Suprapubic skin (tissue), 4 donors: ENCODE data around the gene MRPS15. TPM values are rescaled to one million over a fixed set of nuclear protein-coding genes. Genes with fewer than 3 reads are reported as not detected.
A peak's percentile ranks its signal among the peaks of the same experiment; 100 is the strongest.
"Not testable (repeated sequence)": the region's sequence is repeated elsewhere in the genome, so short reads cannot be mapped to it uniquely, and the experiment has no call there.

Source experiments
- DNase-seq, 2 donors: peaks; one replicate each; pipeline ENCODE4 v3.0.0-alpha.2; 2019; ENCODE audit warnings: low spot score in 2 of 2
- H3K27ac ChIP-seq: fragments of 200-600 bp; sonication (generic); one replicate; pipeline ENCODE4 v1.5.1; 2019
- H3K27me3 ChIP-seq: fragments of 200-600 bp; sonication (generic); one replicate; pipeline ENCODE4 v1.5.1; 2019
- H3K36me3 ChIP-seq: fragments of 200-600 bp; sonication (generic); one replicate; pipeline ENCODE4 v1.5.1; 2019
- H3K4me1 ChIP-seq: fragments of 200-600 bp; sonication (generic); one replicate; pipeline ENCODE4 v1.5.1; 2019
- H3K4me3 ChIP-seq: fragments of 200-600 bp; sonication (generic); one replicate; pipeline ENCODE4 v1.5.1; 2019; ENCODE audit warnings: mild to moderate bottlenecking
- H3K9me3 ChIP-seq: fragments of 200-600 bp; sonication (generic); one replicate; pipeline ENCODE4 v1.5.1; 2019
- EP300 ChIP-seq: sonication (generic); formaldehyde crosslinking; IDR thresholded peaks from one replicate; pipeline ENCODE4 v1.6.1; 2017; ENCODE audit warnings: antibody characterized with exemption
- POLR2A ChIP-seq, 2 donors: fragments of 450-650 bp; IDR thresholded peaks; one replicate each; pipeline ENCODE4 v1.6.1; 2017; ENCODE audit warnings: antibody characterized with exemption in 2 of 2, mild to moderate bottlenecking in 2 of 2, moderate library complexity in 2 of 2
- POLR2AphosphoS5 ChIP-seq, 3 donors: sonication (generic); formaldehyde crosslinking; IDR thresholded peaks; one replicate each; pipeline ENCODE4 v1.6.1; 2017; ENCODE audit warnings: antibody characterized with exemption in 3 of 3
- WGBS: methylation state at CpG from one replicate; pipeline ENCODE4 v1.1.5; 2018; 5-methylcytosine and 5-hydroxymethylcytosine counted together
- total RNA-seq, 4 donors: library from RNA; depleted of rRNA; stranded (reverse); fragments of >200 nt; gene quantifications; one replicate each; pipeline ENCODE4 v1.1.0, GENCODE V29; 2016
- TF ChIP-seq, protein P1 (sequence below), 2 donors: fragments of 200-600 bp in 1 of 2; fragments of 450-650 bp in 1 of 2; sonication (generic) in 1 of 2; IDR thresholded peaks; one replicate each; pipeline ENCODE4 v1.5.1; 2016 to 2019; ENCODE audit warnings: antibody characterized with exemption in 2 of 2, mild to moderate bottlenecking in 1 of 2, moderate library complexity in 1 of 2

The MRPS15 gene
- total RNA-seq, 4 donors from 2014 or later, result 47.7 to 91.3 (median 73.6) TPM

DNA sequence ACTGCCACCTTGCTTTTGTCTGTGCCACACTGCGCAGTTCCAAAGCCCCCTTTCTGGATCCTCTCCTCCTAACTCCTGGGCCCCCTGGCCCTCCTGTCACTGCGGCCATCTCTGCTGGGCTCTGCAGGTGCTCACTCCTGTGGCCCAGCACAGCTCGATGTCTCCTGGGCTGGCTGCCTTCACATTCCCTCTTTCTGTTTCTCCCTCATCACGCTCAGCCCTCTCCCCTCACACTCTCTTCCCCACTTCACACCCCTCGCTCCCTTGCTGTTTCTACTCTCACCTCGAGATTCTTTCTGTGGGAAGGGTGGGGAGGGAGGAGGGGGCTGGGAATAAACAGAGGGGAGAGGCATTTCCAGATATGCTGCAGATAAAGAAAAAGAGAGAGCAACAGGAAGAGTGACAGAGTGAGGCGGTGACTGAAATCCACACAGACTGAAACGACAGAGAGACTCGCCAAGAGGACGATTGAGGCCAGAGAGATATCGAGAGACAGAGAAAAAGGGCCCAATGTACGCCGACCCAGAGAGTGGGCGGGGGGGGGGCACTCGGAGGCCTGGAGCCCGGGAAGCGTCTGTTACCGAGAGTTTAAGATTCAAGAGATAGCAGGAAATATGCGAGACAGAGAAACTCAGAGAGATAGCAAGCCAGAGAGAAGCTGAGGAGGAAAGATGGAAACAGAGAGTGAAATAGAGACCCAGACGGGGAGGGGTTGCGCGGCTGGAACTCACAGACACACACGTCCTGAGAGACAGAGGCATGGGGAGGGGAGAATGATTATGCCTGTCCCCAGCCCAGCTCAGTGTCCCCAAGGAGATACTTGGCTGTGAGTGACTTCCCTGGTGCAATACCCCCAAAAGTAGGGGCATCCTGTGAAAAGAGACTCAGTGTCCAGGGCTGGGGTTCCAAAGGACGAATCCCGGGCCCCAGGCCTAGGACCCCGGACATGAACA, 17.9 kb upstream of the MRPS15 start:
- Histone ChIP-seq H3K27ac (no peak overlapping the region), H3K36me3 (no peaks in the 10 kb centered on the region), H3K27me3 (no peaks in the 10 kb centered on the region), H3K4me1 (no peaks in the 10 kb centered on the region), H3K4me3 (peak overlapping the region; percentile 17), H3K9me3 (no peaks in the 10 kb centered on the region)
- WGBS, result 47% methylated on average over 26 of the region's 26 CpGs
- no peak for TF ChIP-seq POLR2A (IDR thresholded peaks at IDR 0.05)
- TF ChIP-seq POLR2AphosphoS5 (IDR thresholded peaks at IDR 0.05), result no peak
- TF ChIP-seq, protein P1, sequence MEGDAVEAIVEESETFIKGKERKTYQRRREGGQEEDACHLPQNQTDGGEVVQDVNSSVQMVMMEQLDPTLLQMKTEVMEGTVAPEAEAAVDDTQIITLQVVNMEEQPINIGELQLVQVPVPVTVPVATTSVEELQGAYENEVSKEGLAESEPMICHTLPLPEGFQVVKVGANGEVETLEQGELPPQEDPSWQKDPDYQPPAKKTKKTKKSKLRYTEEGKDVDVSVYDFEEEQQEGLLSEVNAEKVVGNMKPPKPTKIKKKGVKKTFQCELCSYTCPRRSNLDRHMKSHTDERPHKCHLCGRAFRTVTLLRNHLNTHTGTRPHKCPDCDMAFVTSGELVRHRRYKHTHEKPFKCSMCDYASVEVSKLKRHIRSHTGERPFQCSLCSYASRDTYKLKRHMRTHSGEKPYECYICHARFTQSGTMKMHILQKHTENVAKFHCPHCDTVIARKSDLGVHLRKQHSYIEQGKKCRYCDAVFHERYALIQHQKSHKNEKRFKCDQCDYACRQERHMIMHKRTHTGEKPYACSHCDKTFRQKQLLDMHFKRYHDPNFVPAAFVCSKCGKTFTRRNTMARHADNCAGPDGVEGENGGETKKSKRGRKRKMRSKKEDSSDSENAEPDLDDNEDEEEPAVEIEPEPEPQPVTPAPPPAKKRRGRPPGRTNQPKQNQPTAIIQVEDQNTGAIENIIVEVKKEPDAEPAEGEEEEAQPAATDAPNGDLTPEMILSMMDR (IDR thresholded peaks at IDR 0.05), result no peak
- TF ChIP-seq EP300, result no peak
- DNase-seq, result no peak

DNA sequence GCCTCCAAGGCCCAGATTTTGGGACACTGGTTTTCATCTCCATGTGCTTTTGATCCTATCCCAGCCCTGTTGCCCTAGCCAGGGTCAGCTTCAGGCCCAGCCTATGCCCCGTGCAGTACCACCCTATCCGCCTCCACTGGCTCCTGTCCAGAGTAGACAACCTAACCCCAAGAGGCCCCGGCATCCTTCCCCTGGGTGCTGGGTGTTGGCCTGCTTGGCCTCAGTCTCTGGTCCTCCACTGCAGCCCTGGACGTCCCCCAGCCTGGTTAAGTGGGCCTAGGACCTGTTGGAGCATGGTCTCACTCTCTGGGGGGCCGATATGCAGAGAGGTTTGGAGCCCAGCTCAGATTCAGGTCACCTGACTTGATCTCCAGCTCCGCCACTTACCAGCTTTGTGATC, 16.9 kb upstream of the MRPS15 start:
- TF ChIP-seq EP300 (no peak), POLR2AphosphoS5 (IDR thresholded peaks at IDR 0.05) (no peak)
- 81% methylated on average over 6 of the region's 6 CpGs for WGBS
- Histone ChIP-seq H3K36me3 (no peaks in the 10 kb centered on the region), H3K4me3 (no peak overlapping the region), H3K27me3 (no peaks in the 10 kb centered on the region), H3K4me1 (no peaks in the 10 kb centered on the region), H3K9me3 (no peaks in the 10 kb centered on the region), H3K27ac (no peak overlapping the region)
- DNase-seq, result no peak

DNA sequence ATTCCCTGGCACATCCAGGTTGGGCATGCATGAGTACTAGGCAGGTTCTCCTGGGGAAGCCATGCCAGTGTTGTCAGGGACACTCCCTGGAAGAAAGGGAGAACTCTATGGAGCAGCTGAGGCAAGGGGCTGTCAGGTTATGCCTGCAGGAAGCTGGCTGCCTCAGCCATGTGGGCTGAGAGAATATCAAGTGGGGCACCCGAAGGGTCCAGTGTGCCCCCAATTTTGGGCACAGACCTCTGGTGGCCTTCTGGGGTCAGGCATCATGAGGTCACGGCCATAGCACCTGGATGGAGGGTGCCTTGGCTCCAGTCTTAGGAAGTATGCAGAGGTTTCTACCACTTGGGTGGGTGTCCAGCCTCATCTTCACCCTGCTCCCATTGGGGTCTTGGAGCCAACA, 16.0 kb upstream of the MRPS15 start:
- 85% methylated on average over 2 of the region's 2 CpGs for WGBS
- H3K4me1 ChIP-seq, result peaks cover 3% of the 10 kb centered on the region
- DNase-seq, result no peak
- H3K9me3 ChIP-seq, result no peaks in the 10 kb centered on the region
- no peak overlapping the region for H3K27ac ChIP-seq
- TF ChIP-seq, protein P1 (IDR thresholded peaks at IDR 0.05), result no peak
- TF ChIP-seq EP300 (no peak), POLR2A (IDR thresholded peaks at IDR 0.05) (no peak), POLR2AphosphoS5 (IDR thresholded peaks at IDR 0.05) (no peak)
- H3K4me3 ChIP-seq, result no peak overlapping the region
- no peaks in the 10 kb centered on the region for H3K27me3 ChIP-seq
- no peaks in the 10 kb centered on the region for H3K36me3 ChIP-seq

DNA sequence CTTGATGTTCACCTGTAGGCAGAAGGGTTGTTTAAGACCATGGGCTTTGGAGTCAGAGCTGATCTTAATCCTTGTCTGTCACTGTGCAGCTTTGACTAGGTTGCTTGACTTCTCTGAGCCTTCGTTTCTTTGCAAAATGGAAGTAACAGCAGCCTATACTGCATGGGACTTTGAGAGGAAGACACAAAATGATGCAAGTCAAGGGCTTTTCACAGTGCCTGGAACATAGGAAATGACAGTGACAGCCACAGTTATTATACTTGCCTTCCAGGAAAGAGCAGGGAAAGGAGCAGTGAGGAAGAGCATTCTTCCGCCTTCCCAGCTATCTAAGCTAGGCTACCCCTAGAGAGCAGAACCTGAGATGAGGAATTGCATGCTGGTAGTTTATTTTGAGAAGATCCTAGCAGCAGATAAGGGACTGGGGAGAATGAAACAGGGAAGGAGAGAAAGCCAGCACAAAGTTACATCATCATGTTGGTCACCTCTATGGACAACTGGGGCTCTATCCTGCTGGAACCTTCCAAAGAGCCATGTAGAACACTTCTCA, 15.4 kb upstream of the MRPS15 start:
- H3K27ac ChIP-seq, result no peak overlapping the region
- DNase-seq, result no peak
- 84% methylated on average over 2 of the region's 2 CpGs for WGBS

DNA sequence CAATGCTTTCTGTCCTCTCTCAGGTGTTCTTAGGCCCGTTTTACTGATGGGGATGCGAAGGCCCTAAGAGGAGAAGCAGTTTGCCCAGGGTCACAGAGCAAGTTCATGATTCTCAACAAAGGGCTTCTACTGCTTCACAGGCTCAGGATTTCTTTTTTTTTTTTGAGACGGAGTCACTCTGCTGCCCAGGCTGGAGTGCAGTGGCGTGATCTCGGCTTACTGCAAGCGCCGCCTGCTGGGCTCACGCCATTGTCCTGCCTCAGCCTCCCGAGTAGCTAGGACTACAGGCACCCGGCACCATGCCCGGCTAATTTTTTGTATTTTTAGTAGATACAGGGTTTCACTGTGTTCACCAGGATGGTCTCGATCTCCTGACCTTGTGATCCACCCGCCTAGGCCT, 13.4 kb upstream of the MRPS15 start:
- not testable (repeated sequence) for H3K4me1 ChIP-seq, H3K36me3 ChIP-seq, H3K27me3 ChIP-seq, H3K4me3 ChIP-seq, H3K27ac ChIP-seq, DNase-seq, H3K9me3 ChIP-seq
- 92% methylated on average over 13 of the region's 13 CpGs for WGBS

More for the DNA sequence above, 15.4 kb upstream of the MRPS15 start:
- H3K4me3 ChIP-seq, result no peak overlapping the region
- H3K4me1 ChIP-seq, result peaks cover 6% of the 10 kb centered on the region
- TF ChIP-seq, protein P1 (IDR thresholded peaks at IDR 0.05), result no peak
- no peak for TF ChIP-seq POLR2AphosphoS5 (IDR thresholded peaks at IDR 0.05)
- H3K27me3 ChIP-seq, result no peaks in the 10 kb centered on the region
- H3K9me3 ChIP-seq, result no peaks in the 10 kb centered on the region
- no peaks in the 10 kb centered on the region for H3K36me3 ChIP-seq

DNA sequence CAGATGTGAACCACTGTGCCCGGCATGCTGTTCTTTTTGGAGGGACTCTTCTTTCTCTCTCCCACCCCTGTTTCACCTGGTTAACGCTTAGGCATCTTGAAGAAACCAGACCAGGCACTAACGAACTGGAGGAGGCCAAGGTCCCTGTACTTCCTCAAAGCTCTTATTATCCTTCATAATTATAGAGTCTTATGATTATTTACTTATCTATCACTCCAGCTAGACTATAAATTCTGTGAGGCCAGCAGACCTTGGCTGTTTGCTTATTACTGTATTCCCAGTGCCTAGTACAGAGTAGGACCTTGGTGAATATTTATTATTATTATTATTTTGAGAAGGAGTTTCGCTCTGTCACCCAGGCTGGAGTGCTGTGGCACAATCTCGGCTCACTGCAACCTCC, 12.8 kb upstream of the MRPS15 start:
- Histone ChIP-seq H3K27ac (no peak overlapping the region), H3K27me3 (no peaks in the 10 kb centered on the region), H3K9me3 (no peaks in the 10 kb centered on the region), H3K36me3 (no peaks in the 10 kb centered on the region), H3K4me1 (peaks cover 6% of the 10 kb centered on the region), H3K4me3 (no peak overlapping the region)
- WGBS, result 88% methylated on average over 5 of the region's 5 CpGs
- no peak for TF ChIP-seq EP300
- TF ChIP-seq POLR2A (IDR thresholded peaks at IDR 0.05), result no peak
- TF ChIP-seq, protein P1 (IDR thresholded peaks at IDR 0.05), result no peak
- no peak for TF ChIP-seq POLR2AphosphoS5 (IDR thresholded peaks at IDR 0.05)
- DNase-seq, result no peak
